22Rv1 (cell line): ENCODE data around the gene CNTNAP2.

Experiments
- CTCF ChIP-seq: fragments of 450-650 bp; IDR thresholded peaks from 2 replicates; pipeline ENCODE4 v1.5.1; 2017; ENCODE audit warnings: mild to moderate bottlenecking
- ZFX ChIP-seq: fragments of 450-650 bp; IDR thresholded peaks from 2 replicates; pipeline ENCODE4 v1.6.1; 2017; ENCODE audit warnings: antibody characterized with exemption, borderline replicate concordance

GRCh38 chr7:148147438-148147837 lies 2030.8 kb downstream of the CNTNAP2 start:
- no peak for TF ChIP-seq CTCF
- no peak for TF ChIP-seq ZFX
